ENCODE data around the gene AEBP2. TPM values are rescaled to one million over a fixed set of nuclear protein-coding genes. Genes with fewer than 3 reads are reported as not detected.

Gene AEBP2
- total and polyA plus RNA-seq, 2 of the 8 experiments (the other 6 are each of a cell fraction or from before 2014, with no cell fraction given), result 13.6 to 61.4 TPM

DNA sequence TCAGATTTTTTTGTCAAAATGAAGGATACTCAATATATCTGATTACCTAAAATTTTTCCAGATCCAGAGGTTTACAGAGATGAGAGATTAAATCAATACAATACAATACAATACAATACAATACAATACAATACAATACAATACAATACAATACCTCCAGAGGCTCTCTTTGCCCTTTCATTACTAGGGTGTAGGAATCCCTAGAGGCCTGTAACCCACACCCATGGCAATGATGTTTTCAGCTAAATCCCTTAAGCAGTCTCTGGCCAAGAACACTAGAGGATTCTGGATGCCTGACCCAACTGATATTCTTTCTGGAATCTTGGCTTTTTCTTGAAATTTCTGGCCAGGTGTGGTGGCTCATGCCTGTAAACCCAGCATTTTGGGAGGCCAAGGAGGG is 23.7 kb upstream of the AEBP2 start:
- Histone ChIP-seq H3K27me3 (replicated peaks in 1 of 4; ENCODE audit: control insufficient read depth in 3 of 4, extremely low read depth in 1 of 4, insufficient read depth in 3 of 4, low read length in 3 of 4) (no peaks in the 10 kb centered on the region), H4K91ac (replicated peaks; ENCODE audit: insufficient read length, low read length) (no peak overlapping the region), H3K36me3 (ENCODE audit: control insufficient read depth in 2 of 4, insufficient read depth in 4 of 4, low read length in 3 of 4) (no peaks in the 10 kb centered on the region), H4K8ac (ENCODE audit: extremely low read depth, insufficient read depth, low read length) (no peak overlapping the region), H3K4me2 (ENCODE audit: insufficient read depth in 1 of 2, low read depth in 2 of 2, low read length in 2 of 2) (no peak overlapping the region), H3K79me1 (ENCODE audit: low read depth, low read length) (no peaks in the 10 kb centered on the region), H3K9me3 (ENCODE audit: insufficient read depth in 2 of 2, low read depth in 1 of 2, low read length in 1 of 2) (no peaks in the 10 kb centered on the region), H3K56ac (replicated peaks; ENCODE audit: insufficient read length, low read depth, low read length) (no peak overlapping the region), H3K27ac (ENCODE audit: low read depth, low read length) (no peak overlapping the region), H3K14ac (ENCODE audit: insufficient read length) (no peak overlapping the region), H4K20me1 (replicated peaks in 1 of 2; ENCODE audit: control insufficient read depth in 1 of 2, insufficient read depth in 2 of 2, low read length in 2 of 2) (no peaks in the 10 kb centered on the region), H3K4ac (replicated peaks; ENCODE audit: insufficient read length, low read depth, low read length) (no peak overlapping the region), H3K79me2 (ENCODE audit: control insufficient read depth in 1 of 2, insufficient read depth in 2 of 2, low read length in 2 of 2) (no peaks in the 10 kb centered on the region), H2BK120ac (replicated peaks; ENCODE audit: low read depth, low read length) (no peak overlapping the region), H2BK15ac (ENCODE audit: low read length) (no peak overlapping the region), H3K23ac (ENCODE audit: insufficient read length) (no peak overlapping the region), H2BK20ac (ENCODE audit: low read length) (no peak overlapping the region), H2BK12ac (ENCODE audit: low read depth, low read length) (peak overlapping the region; percentile 87; the same call in 1 of the 2 replicates), H3K4me1 (replicated peaks in 1 of 4; ENCODE audit: control insufficient read depth in 3 of 4, insufficient read depth in 4 of 4, low read length in 3 of 4) (peaks cover 0 to 5% (median 4%) of the 10 kb centered on the region in 4 experiments; a peak in 5 of 7 replicates), H2BK5ac (ENCODE audit: low read depth, low read length) (no peak overlapping the region), H3K9ac (replicated peaks in 1 of 4; ENCODE audit: extremely low read depth in 1 of 4, low read depth in 3 of 4, low read length in 3 of 4) (no peak overlapping the region), H4K5ac (ENCODE audit: insufficient read length, low read depth, low read length) (no peak overlapping the region), H3K18ac (ENCODE audit: extremely low read depth, low read length) (no peak overlapping the region), H3K4me3 (ENCODE audit: extremely low read depth in 1 of 4, insufficient read depth in 2 of 4, low read depth in 3 of 4, low read length in 4 of 4) (no peak overlapping the region), H3K23me2 (ENCODE audit: low read depth, low read length) (no peaks in the 10 kb centered on the region), H2AFZ (ENCODE audit: low read length) (no peak overlapping the region), H2AK5ac (ENCODE audit: low read depth, low read length) (no peak overlapping the region)
- CTCF ChIA-PET (ENCODE audit: partially characterized antibody), result no interaction called here
- POLR2A ChIA-PET (ENCODE audit: partially characterized antibody), result no interaction called here
- DNase-seq (ENCODE audit: low read depth in 1 of 2, low spot score in 2 of 2), result no peak
- FAIRE-seq, result no peak
- no peak for TF ChIP-seq SUZ12 (IDR thresholded peaks at IDR 0.05; ENCODE audit: low read length)
- no peak for TF ChIP-seq EP300 (IDR thresholded peaks at IDR 0.05; ENCODE audit: borderline replicate concordance in 1 of 2, low read depth in 2 of 2, low read length in 2 of 2)
- no peak for TF ChIP-seq YY1 (IDR thresholded peaks at IDR 0.05; ENCODE audit: low read depth, low read length)
- TF ChIP-seq CTBP2 (IDR thresholded peaks at IDR 0.05; ENCODE audit: borderline replicate concordance, insufficient read depth, insufficient read length, low read length), result no peak
- TF ChIP-seq SIX5 (IDR thresholded peaks at IDR 0.05; ENCODE audit: low read depth, low read length), result no peak
- TF ChIP-seq EGR1 (IDR thresholded peaks at IDR 0.05; ENCODE audit: borderline replicate concordance, low read depth, low read length), result no peak
- no peak for TF ChIP-seq EZH2 (IDR thresholded peaks at IDR 0.05; ENCODE audit: low read depth, low read length, severe bottlenecking)
- no peak for TF ChIP-seq NANOG (IDR thresholded peaks at IDR 0.05; ENCODE audit: insufficient read depth, low read depth, low read length, poor library complexity, severe bottlenecking)
- TF ChIP-seq KDM5A (IDR thresholded peaks at IDR 0.05; ENCODE audit: low read length), result no peak
- no peak for TF ChIP-seq RBBP5 (IDR thresholded peaks at IDR 0.05; ENCODE audit: borderline replicate concordance, low read depth, low read length)

Data from H1 (cell line).